ENCODE measurements around the gene HINFP.

DNA sequence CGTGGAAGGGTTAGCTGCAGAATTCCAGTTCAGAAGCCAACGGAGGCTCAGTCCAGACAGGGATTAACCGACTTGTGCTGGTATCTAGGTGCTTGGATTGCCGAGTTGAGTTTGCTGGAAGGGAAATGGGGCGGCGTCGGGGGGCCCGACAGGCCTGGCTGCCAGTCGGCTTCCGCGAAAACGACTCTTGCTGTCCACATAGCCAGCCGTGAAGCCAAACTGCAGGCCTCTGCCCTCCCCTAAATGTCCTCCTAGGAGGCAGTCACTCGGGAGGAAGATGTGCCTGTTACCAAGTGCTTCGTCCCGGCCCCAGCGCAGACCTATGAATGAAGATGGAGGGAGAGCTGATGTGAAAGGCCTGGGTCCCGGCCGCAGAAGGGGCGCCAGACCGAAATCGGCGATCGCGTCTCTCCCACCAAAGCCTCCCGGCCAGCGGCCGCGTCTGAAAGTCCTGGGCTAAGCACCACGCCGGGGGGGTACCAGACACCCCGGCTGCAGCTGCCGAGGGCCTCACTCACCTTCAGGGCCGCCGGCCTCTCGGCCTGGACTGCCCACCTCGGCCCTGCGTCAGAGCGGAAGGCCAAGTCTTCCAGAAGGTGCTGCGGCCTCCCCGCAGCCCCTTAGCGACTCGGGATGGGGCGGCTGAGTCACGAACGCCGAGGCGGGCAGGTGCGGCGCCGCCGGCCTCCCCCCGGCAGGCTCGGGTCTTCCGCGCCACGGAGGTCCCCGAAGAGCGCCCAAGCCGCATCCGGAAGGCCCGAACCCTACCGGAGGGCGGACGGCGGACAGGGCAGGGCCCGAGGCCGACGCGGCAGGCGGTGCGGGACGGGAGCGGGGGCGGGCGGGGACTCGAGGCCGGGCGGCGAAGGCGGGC is 27.2 kb upstream of the HINFP start:
- TF ChIP-seq CTCF (IDR thresholded peaks at IDR 0.05): no peak
- no peak for TF ChIP-seq POLR2A (IDR thresholded peaks at IDR 0.05)
- TF ChIP-seq POLR2AphosphoS5 (IDR thresholded peaks at IDR 0.05): no peak

Data from breast epithelium (tissue), 3 donors.